ENCODE measurements around the gene TMSB4X. TPM values are rescaled to one million over a fixed set of nuclear protein-coding genes. Genes with fewer than 3 reads are reported as not detected.
A peak's percentile ranks its signal among the peaks of the same experiment; 100 is the strongest.

The TMSB4X gene
- total and polyA plus RNA-seq, 2 of the 8 experiments (the other 6 are each of a cell fraction or from before 2014, with no cell fraction given), result 2,063 to 2,112 TPM

DNA sequence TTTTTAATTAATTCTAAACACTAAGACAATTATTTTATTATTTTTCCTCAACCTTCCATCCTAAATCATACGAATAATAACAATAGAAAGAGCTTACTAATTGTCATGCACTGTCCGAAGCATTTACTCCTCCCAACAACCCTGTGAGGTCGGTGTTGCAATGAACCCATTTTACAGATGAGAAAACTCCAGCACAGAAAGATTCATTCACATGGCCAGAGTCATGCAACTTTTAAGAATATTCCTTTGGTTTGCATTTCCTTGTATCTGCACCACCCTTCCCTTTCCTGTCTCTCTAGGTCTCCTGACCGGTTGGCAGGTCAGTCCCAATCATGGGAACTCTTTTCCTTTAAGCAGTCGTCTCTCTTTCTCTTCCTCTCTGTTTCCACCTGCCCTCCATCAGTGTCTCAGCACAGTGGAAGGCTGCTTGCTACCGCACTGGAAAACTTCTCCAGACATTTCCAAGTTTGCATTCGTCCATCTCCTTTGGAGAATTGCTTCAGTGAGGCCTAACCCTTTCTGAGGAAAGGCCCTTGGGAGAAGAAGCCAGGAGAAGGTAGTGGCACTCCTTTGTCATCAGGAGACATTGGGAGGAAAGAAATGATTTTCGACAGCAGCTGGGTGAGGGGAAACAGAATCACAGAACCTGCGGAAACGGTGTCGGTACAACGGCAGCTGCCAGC lies 1.9 kb upstream of the TMSB4X start:
- TF ChIP-seq CBX5 (IDR thresholded peaks at IDR 0.05; ENCODE audit: low read depth, low read length), result no peak
- TF ChIP-seq KDM1A (IDR thresholded peaks at IDR 0.05; ENCODE audit: borderline replicate concordance, low read length), result peak; percentile 42; the same call in 1 of the 2 replicates
- POLR2A ChIA-PET (ENCODE audit: partially characterized antibody), result interaction anchor here (1.0 to 4.4 kb wide), 5 partner anchors 10 to 226 kb away, joined by 3 to 20 read pairs (median 4); no protein-coding TSS in a partner anchor
- H3K4me1 ChIP-seq (replicated peaks in 1 of 4; ENCODE audit: control insufficient read depth in 3 of 4, insufficient read depth in 4 of 4, low read length in 3 of 4), result peaks cover 0 to 6% (median 1%) of the 10 kb centered on the region in 4 experiments; a peak in 4 of 7 replicates
- no peak overlapping the region for H3K9ac ChIP-seq (replicated peaks in 1 of 4; ENCODE audit: extremely low read depth in 1 of 4, low read depth in 3 of 4, low read length in 3 of 4)
- H2BK120ac ChIP-seq (replicated peaks; ENCODE audit: low read depth, low read length), result no peak overlapping the region
- no peak overlapping the region for H3K27ac ChIP-seq (ENCODE audit: low read depth, low read length)
- H4K5ac ChIP-seq (ENCODE audit: insufficient read length, low read depth, low read length), result no peak overlapping the region
- no peak overlapping the region for H3K4ac ChIP-seq (replicated peaks; ENCODE audit: insufficient read length, low read depth, low read length)
- no peak overlapping the region for H3K23ac ChIP-seq (ENCODE audit: insufficient read length)
- H2BK5ac ChIP-seq (ENCODE audit: low read depth, low read length), result no peak overlapping the region
- FAIRE-seq, result no peak
- H3K36me3 ChIP-seq (ENCODE audit: control insufficient read depth in 2 of 4, insufficient read depth in 4 of 4, low read length in 3 of 4), result peaks cover 0 to 26% (median 4%) of the 10 kb centered on the region in 4 experiments; a peak in 3 of 8 replicates
- 88% methylated on average over 11 of the region's 12 CpGs; no CpG with 5 or more reads in 1 of the 2 experiments for WGBS, 2 experiments (ENCODE audit: extremely low coverage in 1 of 2, insufficient coverage in 1 of 2, insufficient read length in 1 of 2, insufficient replicate concordance in 2 of 2, low coverage in 1 of 2, low lambda C conversion rate in 2 of 2, missing lambda C conversion rate in 1 of 2)
- H2AFZ ChIP-seq (ENCODE audit: low read length), result no peak overlapping the region
- H4K91ac ChIP-seq (replicated peaks; ENCODE audit: insufficient read length, low read length), result no peak overlapping the region
- no peak overlapping the region for H4K8ac ChIP-seq (ENCODE audit: extremely low read depth, insufficient read depth, low read length)
- H3K14ac ChIP-seq (ENCODE audit: insufficient read length), result no peak overlapping the region
- no peak for DNase-seq (ENCODE audit: low read depth in 1 of 2, low spot score in 2 of 2)
- CTCF ChIA-PET (ENCODE audit: partially characterized antibody), result interaction anchor here (2.9 kb wide), 1 partner anchor 26 kb away, joined by 9 read pairs; no protein-coding TSS in a partner anchor
- no peaks in the 10 kb centered on the region for H3K23me2 ChIP-seq (ENCODE audit: low read depth, low read length)
- peaks cover 0 to 26% of the 10 kb centered on the region in 2 experiments; a peak in 3 of 4 replicates for H3K79me2 ChIP-seq (ENCODE audit: control insufficient read depth in 1 of 2, insufficient read depth in 2 of 2, low read length in 2 of 2)
- no peak overlapping the region for H3K4me3 ChIP-seq (ENCODE audit: extremely low read depth in 1 of 4, insufficient read depth in 2 of 4, low read depth in 3 of 4, low read length in 4 of 4)
- no peak overlapping the region for H2BK12ac ChIP-seq (ENCODE audit: low read depth, low read length)
- H3K18ac ChIP-seq (ENCODE audit: extremely low read depth, low read length), result no peak overlapping the region; the same call in 1 of the 2 replicates
- no peak overlapping the region for H2BK15ac ChIP-seq (ENCODE audit: low read length)
- H3K56ac ChIP-seq (replicated peaks; ENCODE audit: insufficient read length, low read depth, low read length), result no peak overlapping the region
- no peak overlapping the region for H2BK20ac ChIP-seq (ENCODE audit: low read length)
- no peak overlapping the region for H2AK5ac ChIP-seq (ENCODE audit: low read depth, low read length)
- no peak overlapping the region for H3K4me2 ChIP-seq (ENCODE audit: insufficient read depth in 1 of 2, low read depth in 2 of 2, low read length in 2 of 2)
- no peaks in the 10 kb centered on the region for H4K20me1 ChIP-seq (replicated peaks in 1 of 2; ENCODE audit: control insufficient read depth in 1 of 2, insufficient read depth in 2 of 2, low read length in 2 of 2)
- no peaks in the 10 kb centered on the region for H3K79me1 ChIP-seq (ENCODE audit: low read depth, low read length)
- H3K9me3 ChIP-seq (ENCODE audit: insufficient read depth in 2 of 2, low read depth in 1 of 2, low read length in 1 of 2), result no peaks in the 10 kb centered on the region
- H3K27me3 ChIP-seq (replicated peaks in 1 of 4; ENCODE audit: control insufficient read depth in 3 of 4, extremely low read depth in 1 of 4, insufficient read depth in 3 of 4, low read length in 3 of 4), result no peaks in the 10 kb centered on the region

Data from H1 (cell line).